AG04450 (cell line): ENCODE results near the gene FBN1. TPM values are rescaled to one million over a fixed set of nuclear protein-coding genes. Genes with fewer than 3 reads are reported as not detected.

Source experiments
- CTCF ChIA-PET: fragments of 300-600, 350-600 bp; formaldehyde crosslinking; extraction: SDS; loops from one replicate; lab custom pipeline; 2022; ENCODE audit warnings: antibody characterized with exemption, inconsistent platforms; lab: Charles Lee
- POLR2A ChIA-PET: fragments of 350-600 bp; formaldehyde crosslinking; extraction: SDS; loops from one replicate; lab custom pipeline; 2021; ENCODE audit warnings: antibody characterized with exemption, inconsistent platforms; lab: Yijun Ruan, JAX
- DNase-seq: peaks from one replicate; pipeline ENCODE4 v3.0.0-alpha.2; 2011; ENCODE audit warnings: low read depth, low spot score
- H3K27ac ChIP-seq: one replicate; pipeline ENCODE4 v1.5.1; 2012; ENCODE audit warnings: low read depth, low read length, control low read depth
- H3K27me3 ChIP-seq: one replicate; pipeline ENCODE4 v1.6.0; 2012; ENCODE audit warnings: low read length; ENCODE audit not compliant: control insufficient read depth, insufficient read depth
- H3K4me3 ChIP-seq: 2 replicates; pipeline ENCODE4 v1.5.1; 2011; ENCODE audit warnings: mild to moderate bottlenecking, low read depth, low read length, control low read depth
- H3K9me3 ChIP-seq: 2 replicates; pipeline ENCODE4 v1.5.1; 2012; ENCODE audit warnings: low read length; ENCODE audit not compliant: control insufficient read depth, insufficient read depth
- CTCF ChIP-seq: IDR thresholded peaks from 2 replicates; pipeline ENCODE4 v1.5.1; 2011; ENCODE audit warnings: low read depth, low read length, control low read depth, inconsistent platforms
- polyA plus RNA-seq: library from polyadenylated mRNA; depleted of rRNA; stranded (reverse); fragments of >200 nt; gene quantifications from 2 replicates; pipeline ENCODE4 v1.2.3, GENCODE V29; 2011

The FBN1 gene
- polyA plus RNA-seq, 1 experiment, result 530 TPM

GRCh38 chr15:48423896-48424475 is 221.5 kb downstream of the FBN1 start:
- CTCF ChIA-PET, result interaction anchor here (0.9 to 2.2 kb wide), 2 partner anchors 72 to 84 kb away, joined by 3 to 9 read pairs; no protein-coding TSS in a partner anchor
- no peaks in the 10 kb centered on the region for H3K9me3 ChIP-seq
- POLR2A ChIA-PET, result no interaction called here
- H3K27ac ChIP-seq, result peak overlapping the region; percentile 48
- H3K27me3 ChIP-seq, result no peaks in the 10 kb centered on the region
- H3K4me3 ChIP-seq, result no peak overlapping the region
- DNase-seq, result no peak
- TF ChIP-seq CTCF, result no peak

- CTCF ChIA-PET, result interaction anchor here (0.6 to 1.0 kb wide), 2 partner anchors 64 to 66 kb away, joined by 3 to 4 read pairs; no protein-coding TSS in a partner anchor
- Histone ChIP-seq H3K4me3 (no peak overlapping the region), H3K27ac (peak overlapping the region; percentile 31), H3K9me3 (no peaks in the 10 kb centered on the region), H3K27me3 (no peaks in the 10 kb centered on the region)
- no peak for TF ChIP-seq CTCF
- POLR2A ChIA-PET, result no interaction called here
- no peak for DNase-seq
Observed at GRCh38 chr15:48423342-48423741, 222.2 kb downstream of the FBN1 start.

- no peak for TF ChIP-seq CTCF
- H3K27me3 ChIP-seq, result no peaks in the 10 kb centered on the region
- ChIA-PET POLR2A (no interaction called here), CTCF (interaction anchor here (1.0 kb wide), 1 partner anchor 63 kb away, joined by 4 read pairs; no protein-coding TSS in a partner anchor)
- no peak for DNase-seq
- no peaks in the 10 kb centered on the region for H3K9me3 ChIP-seq
- H3K4me3 ChIP-seq, result no peak overlapping the region
- no peak overlapping the region for H3K27ac ChIP-seq
Observed at GRCh38 chr15:48422401-48422800, 223.1 kb downstream of the FBN1 start.

GRCh38 chr15:48421362-48421761 is 224.1 kb downstream of the FBN1 start:
- ChIA-PET POLR2A (no interaction called here), CTCF (interaction anchor here (1.4 to 1.7 kb wide), 2 partner anchors 62 to 69 kb away, joined by 3 to 5 read pairs; no protein-coding TSS in a partner anchor)
- DNase-seq, result no peak
- Histone ChIP-seq H3K27ac (no peak overlapping the region), H3K9me3 (no peaks in the 10 kb centered on the region), H3K4me3 (no peak overlapping the region), H3K27me3 (no peaks in the 10 kb centered on the region)
- TF ChIP-seq CTCF, result no peak

- H3K9me3 ChIP-seq, result no peaks in the 10 kb centered on the region
- ChIA-PET CTCF (no interaction called here), POLR2A (no interaction called here)
- H3K27me3 ChIP-seq, result no peaks in the 10 kb centered on the region
- no peak for TF ChIP-seq CTCF
- H3K4me3 ChIP-seq, result no peak overlapping the region
- DNase-seq, result no peak
- no peak overlapping the region for H3K27ac ChIP-seq
Observed at GRCh38 chr15:48419896-48420295, 225.6 kb downstream of the FBN1 start.
